Progenitor cell of endocrine pancreas (in vitro differentiated cells): Measurements from ENCODE around the gene MTMR12. TPM values are rescaled to one million over a fixed set of nuclear protein-coding genes. Genes with fewer than 3 reads are reported as not detected.
A peak's percentile ranks its signal among the peaks of the same experiment; 100 is the strongest.

ENCODE experiments used
- DNase-seq: peaks from one replicate; pipeline ENCODE4 v3.0.0; 2021; ENCODE audit warnings: low spot score; ENCODE audit not compliant: unreplicated experiment
- H3K27ac Mint-ChIP-seq: 2 replicates; pipeline ENCODE4 v1.8.0; 2021; ENCODE audit warnings: mild to moderate bottlenecking, moderate library complexity, mixed read lengths
- H3K27me3 Mint-ChIP-seq: 2 replicates; pipeline ENCODE4 v1.8.0; 2021; ENCODE audit warnings: mixed read lengths
- H3K36me3 Mint-ChIP-seq: 2 replicates; pipeline ENCODE4 v1.8.0; 2022; ENCODE audit warnings: mixed read lengths; ENCODE audit not compliant: insufficient read depth
- H3K4me1 Mint-ChIP-seq: 2 replicates; pipeline ENCODE4 v1.8.0; 2021; ENCODE audit warnings: low read depth, mixed read lengths
- H3K4me3 Mint-ChIP-seq: 2 replicates; pipeline ENCODE4 v1.8.0; 2021; ENCODE audit warnings: low read depth, mild to moderate bottlenecking, moderate library complexity, mixed read lengths
- H3K9me3 Mint-ChIP-seq: 2 replicates; pipeline ENCODE4 v1.8.0; 2021; ENCODE audit warnings: low read depth, mixed read lengths
- CTCF ChIP-seq: fragments of 200-600 bp; sonication (generic); IDR thresholded peaks from one replicate; pipeline ENCODE4 v1.5.0; 2021; ENCODE audit warnings: antibody characterized with exemption, mild to moderate bottlenecking; ENCODE audit not compliant: unreplicated experiment
- total RNA-seq: library from RNA; stranded (reverse); gene quantifications from 2 replicates; pipeline ENCODE4 v1.2.1, GENCODE V29; 2021

Gene MTMR12
- total RNA-seq, 1 donor from 2014 or later, result 30.6 TPM

GRCh38 chr5:32276173-32276853, 36.4 kb downstream of the MTMR12 start:
- Mint-ChIP-seq H3K9me3 (no peaks in the 10 kb centered on the region), H3K4me3 (no peak overlapping the region), H3K27ac (peak overlapping the region; percentile 11), H3K36me3 (peaks cover 17% of the 10 kb centered on the region), H3K4me1 (peaks cover 18% of the 10 kb centered on the region), H3K27me3 (no peaks in the 10 kb centered on the region)
- TF ChIP-seq CTCF, result no peak
- no peak for DNase-seq

- peaks cover 15% of the 10 kb centered on the region for H3K4me1 Mint-ChIP-seq
- H3K27ac Mint-ChIP-seq, result no peak overlapping the region
- H3K9me3 Mint-ChIP-seq, result no peaks in the 10 kb centered on the region
- no peak for DNase-seq
- H3K4me3 Mint-ChIP-seq, result no peak overlapping the region
- TF ChIP-seq CTCF, result no peak
- H3K36me3 Mint-ChIP-seq, result peaks cover 18% of the 10 kb centered on the region
- H3K27me3 Mint-ChIP-seq, result no peaks in the 10 kb centered on the region
These were observed 37.4 kb downstream of the MTMR12 start for GRCh38 chr5:32275396-32275741.

- H3K27ac Mint-ChIP-seq, result no peak overlapping the region
These were observed 38.0 kb downstream of the MTMR12 start for GRCh38 chr5:32274548-32275395.

GRCh38 chr5:32273821-32274220, 38.9 kb downstream of the MTMR12 start:
- no peak for TF ChIP-seq CTCF
- Mint-ChIP-seq H3K9me3 (no peaks in the 10 kb centered on the region), H3K27me3 (no peaks in the 10 kb centered on the region), H3K27ac (peak overlapping the region; percentile 8), H3K36me3 (peaks cover 25% of the 10 kb centered on the region), H3K4me3 (no peak overlapping the region), H3K4me1 (peaks cover 15% of the 10 kb centered on the region)
- no peak for DNase-seq

More at GRCh38 chr5:32274548-32275395, 38.0 kb downstream of the MTMR12 start:
- Mint-ChIP-seq H3K27me3 (no peaks in the 10 kb centered on the region), H3K9me3 (no peaks in the 10 kb centered on the region), H3K4me1 (peaks cover 15% of the 10 kb centered on the region), H3K36me3 (peaks cover 24% of the 10 kb centered on the region), H3K4me3 (no peak overlapping the region)
- TF ChIP-seq CTCF, result no peak
- no peak for DNase-seq

GRCh38 chr5:32272746-32273145, 40.0 kb downstream of the MTMR12 start:
- DNase-seq, result no peak
- TF ChIP-seq CTCF, result no peak
- Mint-ChIP-seq H3K36me3 (peaks cover 33% of the 10 kb centered on the region), H3K27ac (no peak overlapping the region), H3K27me3 (no peaks in the 10 kb centered on the region), H3K4me1 (peaks cover 10% of the 10 kb centered on the region), H3K9me3 (no peaks in the 10 kb centered on the region), H3K4me3 (no peak overlapping the region)
